ENCODE measurements around the gene SYNGR3. TPM values are rescaled to one million over a fixed set of nuclear protein-coding genes. Genes with fewer than 3 reads are reported as not detected.

The SYNGR3 gene
- total and polyA plus RNA-seq, 2 experiments from 2014 or later = 21.8 to 27.2 TPM

GRCh38 chr16:2028620-2029220, 39.0 kb downstream of the SYNGR3 start:
- TF ChIP-seq, protein P1, sequence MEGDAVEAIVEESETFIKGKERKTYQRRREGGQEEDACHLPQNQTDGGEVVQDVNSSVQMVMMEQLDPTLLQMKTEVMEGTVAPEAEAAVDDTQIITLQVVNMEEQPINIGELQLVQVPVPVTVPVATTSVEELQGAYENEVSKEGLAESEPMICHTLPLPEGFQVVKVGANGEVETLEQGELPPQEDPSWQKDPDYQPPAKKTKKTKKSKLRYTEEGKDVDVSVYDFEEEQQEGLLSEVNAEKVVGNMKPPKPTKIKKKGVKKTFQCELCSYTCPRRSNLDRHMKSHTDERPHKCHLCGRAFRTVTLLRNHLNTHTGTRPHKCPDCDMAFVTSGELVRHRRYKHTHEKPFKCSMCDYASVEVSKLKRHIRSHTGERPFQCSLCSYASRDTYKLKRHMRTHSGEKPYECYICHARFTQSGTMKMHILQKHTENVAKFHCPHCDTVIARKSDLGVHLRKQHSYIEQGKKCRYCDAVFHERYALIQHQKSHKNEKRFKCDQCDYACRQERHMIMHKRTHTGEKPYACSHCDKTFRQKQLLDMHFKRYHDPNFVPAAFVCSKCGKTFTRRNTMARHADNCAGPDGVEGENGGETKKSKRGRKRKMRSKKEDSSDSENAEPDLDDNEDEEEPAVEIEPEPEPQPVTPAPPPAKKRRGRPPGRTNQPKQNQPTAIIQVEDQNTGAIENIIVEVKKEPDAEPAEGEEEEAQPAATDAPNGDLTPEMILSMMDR (IDR thresholded peaks at IDR 0.05; ENCODE audit: low read depth, low read length) = no peak
- Histone ChIP-seq H3K4me1 (ENCODE audit: low read depth) (peaks cover 4% of the 10 kb centered on the region), H3K9me3 (ENCODE audit: low read depth) (no peaks in the 10 kb centered on the region), H3K4me3 (no peak overlapping the region), H3K27ac (no peak overlapping the region), H3K27me3 (peaks cover 4% of the 10 kb centered on the region), H3K36me3 (no peaks in the 10 kb centered on the region)
- no peak for DNase-seq (ENCODE audit: low read depth in 1 of 2, low spot score in 1 of 2)

DNA sequence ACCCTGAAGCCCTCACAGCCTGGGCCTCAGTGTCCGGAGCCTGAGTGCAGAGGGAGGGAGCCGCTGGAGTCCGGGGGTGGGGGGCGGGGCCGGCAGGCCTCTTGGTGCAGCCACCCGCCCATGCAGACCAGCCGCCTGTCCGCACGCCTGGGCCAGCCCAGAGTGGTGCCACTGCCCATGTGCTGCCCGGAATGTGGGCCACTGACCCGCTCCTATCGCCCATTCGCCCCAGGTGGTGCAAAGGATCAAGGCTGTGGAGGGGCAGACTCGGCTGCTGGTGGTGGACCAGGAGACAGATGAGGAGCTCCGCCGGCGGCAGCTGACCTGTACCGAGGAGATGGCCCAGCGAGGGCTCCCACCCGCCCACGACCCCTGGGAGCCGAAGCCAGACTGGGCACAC, 39.6 kb downstream of the SYNGR3 start:
- Histone ChIP-seq H3K9me3 (ENCODE audit: low read depth) (no peaks in the 10 kb centered on the region), H3K4me3 (no peak overlapping the region), H3K27me3 (peaks cover 4% of the 10 kb centered on the region), H3K36me3 (no peaks in the 10 kb centered on the region), H3K27ac (no peak overlapping the region), H3K4me1 (ENCODE audit: low read depth) (peaks cover 7% of the 10 kb centered on the region)
- DNase-seq (ENCODE audit: low read depth in 1 of 2, low spot score in 1 of 2) = no peak
- TF ChIP-seq, protein P1 (IDR thresholded peaks at IDR 0.05; ENCODE audit: low read depth, low read length) = no peak

GRCh38 chr16:2030036-2030435, 40.3 kb downstream of the SYNGR3 start:
- peaks cover 7% of the 10 kb centered on the region for H3K4me1 ChIP-seq (ENCODE audit: low read depth)
- no peaks in the 10 kb centered on the region for H3K9me3 ChIP-seq (ENCODE audit: low read depth)
- peaks cover 4% of the 10 kb centered on the region for H3K27me3 ChIP-seq
- no peak overlapping the region for H3K4me3 ChIP-seq
- TF ChIP-seq, protein P1 (IDR thresholded peaks at IDR 0.05; ENCODE audit: low read depth, low read length) = no peak
- no peak for DNase-seq (ENCODE audit: low read depth in 1 of 2, low spot score in 1 of 2)
- H3K36me3 ChIP-seq = no peaks in the 10 kb centered on the region
- no peak overlapping the region for H3K27ac ChIP-seq

DNA sequence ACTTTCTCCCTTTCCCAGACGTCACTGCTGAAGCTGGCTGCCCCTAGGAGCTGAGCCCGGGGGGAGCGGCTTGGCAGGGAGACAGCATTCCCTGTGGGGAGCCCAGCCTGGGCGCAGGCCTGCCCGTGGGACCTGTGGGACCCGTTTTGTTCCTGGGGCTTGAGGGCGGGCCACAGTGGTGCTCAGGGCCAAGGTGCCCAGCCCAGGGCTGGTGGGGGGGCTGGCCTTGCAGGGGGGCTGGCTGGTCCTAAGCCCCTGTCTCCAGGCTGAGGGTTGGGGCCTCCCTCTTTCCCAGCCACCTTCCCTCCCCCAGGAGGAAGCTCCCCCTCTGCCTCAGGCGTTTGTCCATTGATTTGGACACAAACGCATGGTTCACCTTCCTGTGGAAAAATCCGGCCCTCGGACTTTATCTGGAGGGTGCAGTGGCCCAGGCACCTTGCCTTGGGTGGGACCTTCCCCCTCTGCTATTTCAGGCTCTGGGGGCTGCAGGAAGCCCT, 41.4 kb downstream of the SYNGR3 start:
- Histone ChIP-seq H3K4me3 (no peak overlapping the region), H3K36me3 (no peaks in the 10 kb centered on the region), H3K4me1 (ENCODE audit: low read depth) (peaks cover 7% of the 10 kb centered on the region), H3K27ac (no peak overlapping the region), H3K9me3 (ENCODE audit: low read depth) (no peaks in the 10 kb centered on the region), H3K27me3 (peaks cover 4% of the 10 kb centered on the region)
- TF ChIP-seq, protein P1 (IDR thresholded peaks at IDR 0.05; ENCODE audit: low read depth, low read length) = no peak
- DNase-seq (ENCODE audit: low read depth in 1 of 2, low spot score in 1 of 2) = no peak

DNA sequence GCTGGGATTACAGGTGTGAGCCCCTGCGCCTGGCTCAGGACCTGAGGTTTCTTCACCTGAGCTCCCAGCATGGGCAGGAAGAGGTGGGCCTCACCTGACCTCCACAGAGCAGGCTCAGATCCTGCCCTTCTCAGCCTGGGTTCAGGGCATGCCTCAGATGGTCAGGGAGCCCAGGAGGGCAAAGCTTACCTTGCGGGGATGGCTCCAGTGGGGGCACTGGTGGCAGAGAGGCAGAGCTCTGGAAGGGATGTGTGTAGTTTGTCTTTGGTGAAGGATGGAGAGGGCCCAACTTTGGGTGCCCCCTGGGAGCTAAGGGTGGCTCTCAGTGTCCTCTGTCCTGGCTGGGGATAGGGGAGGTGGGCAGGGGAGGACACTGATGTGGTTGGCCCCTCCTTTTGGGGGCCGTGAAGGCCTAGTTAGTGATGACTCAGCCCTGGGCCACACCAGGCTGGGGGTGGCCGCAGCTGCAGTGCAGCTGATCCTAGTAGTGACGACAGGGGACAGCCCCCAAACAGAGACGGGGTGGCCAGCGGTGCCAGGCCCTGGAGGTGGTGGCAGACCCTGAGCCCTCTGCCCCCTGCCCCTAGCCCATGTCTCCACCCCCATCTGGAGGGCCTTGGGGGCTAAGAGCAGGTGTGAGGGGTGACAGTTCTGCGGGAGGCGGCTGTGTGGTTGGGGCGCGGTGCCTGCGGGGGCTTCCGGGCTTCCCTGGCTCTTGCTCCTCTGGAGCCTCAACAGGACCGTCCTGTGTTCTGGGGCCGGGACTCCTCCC, 42.7 kb downstream of the SYNGR3 start:
- peaks cover 7% of the 10 kb centered on the region for H3K4me1 ChIP-seq (ENCODE audit: low read depth)
- H3K36me3 ChIP-seq = no peaks in the 10 kb centered on the region
- no peak for DNase-seq (ENCODE audit: low read depth in 1 of 2, low spot score in 1 of 2)
- no peaks in the 10 kb centered on the region for H3K9me3 ChIP-seq (ENCODE audit: low read depth)
- H3K27me3 ChIP-seq = peaks cover under 1% of the 10 kb centered on the region
- H3K4me3 ChIP-seq = no peak overlapping the region
- no peak overlapping the region for H3K27ac ChIP-seq
- TF ChIP-seq, protein P1 (IDR thresholded peaks at IDR 0.05; ENCODE audit: low read depth, low read length) = no peak
